G401 (cell line): Measurements from ENCODE around the gene DDX25. TPM values are rescaled to one million over a fixed set of nuclear protein-coding genes. Genes with fewer than 3 reads are reported as not detected.
A peak's percentile ranks its signal among the peaks of the same experiment; 100 is the strongest.

Source experiments
- DNase-seq: peaks from one replicate; pipeline ENCODE4 v3.0.0-alpha.2; 2015; ENCODE audit warnings: low spot score
- in situ Hi-C: cut with HindIII; loops from 2 replicates; pipeline ENCODE4 v1.10.0; 2016; ENCODE audit warnings: low sequenced_read_pairs, mixed read lengths
- total RNA-seq: library from RNA; depleted of rRNA; stranded (reverse); fragments of >200 nt; shearing (Covaris generic); gene quantifications from 2 replicates; pipeline ENCODE4 v1.2.3, GENCODE V29; 2014

The DDX25 gene
- total RNA-seq, 1 experiment from 2014 or later = not detected

DNA sequence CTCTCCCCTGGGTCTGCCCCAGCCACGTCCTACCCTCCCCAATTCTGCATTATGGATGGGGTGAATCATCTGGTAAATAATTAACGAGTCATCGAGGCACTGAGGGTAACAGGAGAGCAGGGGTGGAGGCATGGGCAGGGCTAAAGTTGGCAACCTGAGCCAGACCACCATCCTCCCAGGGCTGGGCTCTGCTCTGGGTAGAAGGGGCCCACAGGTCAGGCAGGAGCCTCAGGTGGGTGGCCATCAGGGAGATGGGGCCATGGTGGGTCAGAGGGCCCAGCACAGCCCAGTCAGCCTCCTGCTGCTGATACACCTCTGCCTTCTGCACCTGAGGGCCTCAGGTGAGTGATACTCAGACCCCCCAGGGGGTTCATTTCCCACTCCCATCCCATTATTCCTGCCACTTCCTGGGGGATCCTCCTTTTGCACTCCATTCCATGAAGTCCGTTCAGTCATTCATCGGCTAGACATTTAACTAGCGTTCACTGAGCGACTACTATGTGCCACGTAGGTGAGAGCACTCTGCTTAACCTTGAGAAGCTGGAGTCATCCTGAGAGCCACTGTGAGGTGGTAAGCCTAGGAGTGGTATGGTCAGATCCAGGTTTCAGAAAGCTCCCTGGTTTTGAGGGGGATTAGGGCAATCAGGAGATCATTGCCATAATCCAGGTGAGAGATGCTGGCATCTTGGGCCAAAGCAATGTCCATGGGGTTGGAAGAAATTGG, 41.7 kb downstream of the DDX25 start, which contains the start of gene VSIG10L2:
Gene VSIG10L2 (plus strand): TSS at position 248 of the 724 bp plus-strand sequence. CDS start 12 bp downstream, at position 260.
- no peak for DNase-seq
- in situ Hi-C loops = loop anchor here (25.0 kb wide), 1 partner anchor 266 kb away; the partner anchor contains the start of genes FAM118B and RPUSD4

DNA sequence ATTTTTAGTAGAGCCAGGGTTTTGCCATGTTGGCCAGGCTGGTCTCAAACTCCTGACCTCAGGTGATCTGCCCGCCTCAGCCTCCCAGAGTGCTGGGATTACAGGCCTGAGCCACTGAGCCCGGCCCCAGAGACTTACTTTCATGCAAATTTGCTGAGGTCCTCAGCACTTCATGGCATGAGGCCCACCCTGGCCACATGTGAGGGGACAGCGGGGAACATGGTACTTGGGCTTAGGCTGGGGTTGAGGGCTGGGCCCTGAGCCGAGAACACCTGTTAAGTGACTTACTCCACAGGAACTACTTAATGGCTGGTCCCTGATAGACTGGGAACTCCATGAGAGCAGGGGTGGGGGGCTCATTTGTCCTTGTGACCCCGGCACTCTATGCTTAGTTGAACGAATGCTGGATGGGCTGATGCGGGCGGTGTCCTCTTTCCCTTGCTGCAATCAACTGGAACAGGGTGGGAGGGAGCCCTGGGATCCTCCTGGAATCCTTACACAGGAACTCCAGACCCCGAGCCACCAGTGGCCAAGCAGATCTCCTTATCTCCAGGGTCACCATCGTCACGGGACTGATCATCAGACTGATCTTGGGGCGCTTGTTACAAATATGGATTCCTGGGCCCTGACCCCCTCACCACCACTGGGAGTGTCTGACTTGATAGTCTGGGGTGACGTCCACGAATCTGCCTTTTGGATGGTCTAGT, 42.6 kb downstream of the DDX25 start:
- no peak for DNase-seq
- in situ Hi-C loops = loop anchor here (25.0 kb wide), 1 partner anchor 265 kb away; the partner anchor contains the start of genes FAM118B and RPUSD4

DNA sequence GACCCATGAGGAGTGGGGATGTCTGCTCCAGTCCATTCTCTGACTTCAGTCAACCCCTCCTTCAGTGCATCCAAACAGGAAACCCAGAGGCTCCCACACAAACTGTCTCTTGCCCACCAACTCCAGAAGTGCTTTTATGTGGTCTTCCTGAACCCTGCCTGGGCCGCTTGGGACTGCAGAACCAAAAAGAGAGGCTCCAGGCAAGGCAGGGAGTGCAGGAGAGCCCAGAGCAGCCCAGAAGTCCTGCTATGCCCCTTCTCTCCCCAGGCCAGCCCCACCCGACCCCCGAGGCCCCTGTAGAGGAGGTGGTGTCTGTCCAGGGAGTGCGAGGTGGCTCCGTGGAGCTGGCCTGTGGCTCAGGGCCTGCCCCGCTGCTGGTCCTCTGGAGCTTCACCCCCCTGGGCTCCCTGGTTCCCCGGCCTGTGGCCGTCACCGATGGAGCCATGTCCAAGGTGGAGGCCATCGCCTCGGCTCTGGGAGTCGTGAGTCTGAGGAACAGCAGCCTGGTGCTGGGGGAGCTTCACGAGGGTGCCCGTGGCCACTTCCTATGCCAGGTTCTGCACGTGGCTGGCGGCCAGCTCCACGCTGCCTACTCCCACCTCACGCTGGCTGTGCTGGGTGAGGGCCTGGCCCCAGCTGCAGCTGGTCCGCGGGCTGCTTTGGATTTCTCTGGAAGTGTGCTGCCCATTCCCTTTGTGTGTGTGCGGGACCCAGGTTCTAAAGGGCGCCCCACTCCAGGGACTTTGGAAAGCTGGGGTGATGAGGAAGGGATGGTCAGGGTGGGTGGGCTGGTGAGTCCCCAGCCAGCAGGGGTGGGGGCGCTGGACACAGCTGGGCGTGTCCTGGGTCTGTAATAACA, 43.3 kb downstream of the DDX25 start:
- in situ Hi-C loops = loop anchor here (25.0 kb wide), 1 partner anchor 265 kb away; the partner anchor contains the start of genes FAM118B and RPUSD4
- DNase-seq = no peak

DNA sequence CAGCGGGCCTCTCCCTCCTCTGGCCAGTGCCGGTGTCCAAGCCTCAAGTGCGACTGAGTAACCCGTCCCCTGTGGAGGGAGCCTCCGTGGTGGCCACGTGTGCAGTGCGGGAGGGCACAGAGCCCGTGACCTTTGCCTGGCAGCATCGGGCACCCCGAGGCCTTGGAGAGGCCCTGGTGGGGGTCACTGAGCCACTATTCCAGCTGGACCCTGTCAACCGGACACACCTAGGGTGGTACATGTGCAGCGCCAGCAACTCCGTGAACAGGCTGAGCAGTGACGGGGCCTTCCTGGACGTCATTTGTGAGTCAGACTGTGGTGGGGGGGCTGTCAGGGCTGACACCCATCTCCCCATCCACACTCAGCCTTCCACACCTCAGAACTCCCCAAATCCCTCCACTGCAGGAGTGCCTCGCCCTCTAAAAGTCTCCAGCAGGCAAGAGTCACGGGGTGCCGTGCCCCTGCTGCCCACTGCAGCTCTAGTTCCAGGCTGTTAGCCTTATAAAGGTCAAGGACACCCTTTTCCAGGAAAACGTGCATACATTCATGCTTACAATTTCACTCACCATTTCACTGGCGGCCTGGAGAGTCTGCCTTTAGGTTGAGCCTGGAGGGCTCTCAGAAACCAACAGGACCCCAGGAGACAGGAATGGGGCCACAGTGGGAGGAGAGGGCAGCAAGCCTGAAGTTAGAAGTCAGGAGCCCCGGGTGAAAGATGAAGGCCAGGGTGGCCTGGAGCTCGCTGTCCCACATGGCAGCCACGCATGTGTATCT, 44.2 kb downstream of the DDX25 start:
- in situ Hi-C loops = loop anchor here (25.0 kb wide), 1 partner anchor 264 kb away; the partner anchor contains the start of genes FAM118B and RPUSD4
- no peak for DNase-seq

DNA sequence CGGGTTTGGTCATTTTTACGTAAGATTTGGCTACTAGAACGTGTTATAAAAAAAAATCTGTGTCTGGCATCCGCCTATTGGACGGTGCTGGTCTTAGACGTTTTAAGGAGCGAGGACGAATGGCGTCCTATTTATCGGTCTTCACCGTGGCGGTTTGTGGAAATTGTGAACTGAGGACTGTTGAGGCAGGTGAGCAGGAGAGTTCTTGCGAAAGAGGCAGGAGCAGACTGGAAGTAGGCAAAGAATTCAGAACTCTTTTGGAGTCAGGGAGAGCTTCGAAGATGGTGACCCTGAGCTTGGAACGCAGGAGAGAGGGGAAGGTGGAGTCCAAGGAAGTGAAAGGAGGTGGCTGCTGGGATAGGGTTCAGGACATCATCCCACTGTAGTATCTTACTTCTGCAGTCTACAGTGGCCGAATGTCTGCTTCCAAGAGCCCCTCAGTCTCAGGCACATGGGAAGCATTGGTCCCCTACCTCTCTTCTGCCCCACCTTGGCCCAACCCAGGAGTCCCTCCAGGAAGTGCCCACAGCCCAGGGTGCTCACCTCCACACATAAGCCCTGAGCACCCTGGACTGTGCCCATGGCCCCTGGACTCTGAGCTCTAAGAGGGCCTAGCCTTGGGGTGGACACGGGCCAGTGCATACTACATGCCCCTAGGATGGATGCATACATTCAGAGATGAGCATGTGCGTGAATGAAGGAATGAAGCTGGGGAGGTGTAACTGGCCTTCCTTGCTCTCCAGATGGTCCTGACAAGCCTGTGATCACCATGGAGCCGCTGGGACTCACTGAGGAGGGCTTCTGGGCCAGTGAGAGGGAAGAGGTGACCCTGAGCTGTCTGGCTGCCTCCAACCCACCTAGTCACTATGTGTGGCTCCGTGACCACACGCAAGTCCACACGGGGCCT, 45.2 kb downstream of the DDX25 start:
- in situ Hi-C loops = loop anchor here (25.0 kb wide), 1 partner anchor 263 kb away; the partner anchor contains the start of genes FAM118B and RPUSD4
- no peak for DNase-seq

DNA sequence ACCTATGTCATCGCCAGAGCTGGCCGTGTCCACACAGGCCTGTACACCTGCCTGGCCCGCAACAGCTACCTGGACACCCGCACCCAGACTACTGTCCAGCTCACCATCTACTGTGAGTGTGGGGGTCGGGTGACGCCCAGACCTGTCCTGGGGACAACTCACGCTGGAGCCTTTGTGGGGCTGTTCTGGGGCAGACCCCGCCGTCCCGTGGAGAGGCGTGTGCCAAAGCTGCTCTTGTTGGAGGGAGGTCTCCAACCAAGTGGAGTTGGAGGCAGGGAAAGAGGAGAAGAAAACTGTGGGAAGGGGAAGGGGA, 45.8 kb downstream of the DDX25 start:
- in situ Hi-C loops = no loop called here
- DNase-seq = no peak

DNA sequence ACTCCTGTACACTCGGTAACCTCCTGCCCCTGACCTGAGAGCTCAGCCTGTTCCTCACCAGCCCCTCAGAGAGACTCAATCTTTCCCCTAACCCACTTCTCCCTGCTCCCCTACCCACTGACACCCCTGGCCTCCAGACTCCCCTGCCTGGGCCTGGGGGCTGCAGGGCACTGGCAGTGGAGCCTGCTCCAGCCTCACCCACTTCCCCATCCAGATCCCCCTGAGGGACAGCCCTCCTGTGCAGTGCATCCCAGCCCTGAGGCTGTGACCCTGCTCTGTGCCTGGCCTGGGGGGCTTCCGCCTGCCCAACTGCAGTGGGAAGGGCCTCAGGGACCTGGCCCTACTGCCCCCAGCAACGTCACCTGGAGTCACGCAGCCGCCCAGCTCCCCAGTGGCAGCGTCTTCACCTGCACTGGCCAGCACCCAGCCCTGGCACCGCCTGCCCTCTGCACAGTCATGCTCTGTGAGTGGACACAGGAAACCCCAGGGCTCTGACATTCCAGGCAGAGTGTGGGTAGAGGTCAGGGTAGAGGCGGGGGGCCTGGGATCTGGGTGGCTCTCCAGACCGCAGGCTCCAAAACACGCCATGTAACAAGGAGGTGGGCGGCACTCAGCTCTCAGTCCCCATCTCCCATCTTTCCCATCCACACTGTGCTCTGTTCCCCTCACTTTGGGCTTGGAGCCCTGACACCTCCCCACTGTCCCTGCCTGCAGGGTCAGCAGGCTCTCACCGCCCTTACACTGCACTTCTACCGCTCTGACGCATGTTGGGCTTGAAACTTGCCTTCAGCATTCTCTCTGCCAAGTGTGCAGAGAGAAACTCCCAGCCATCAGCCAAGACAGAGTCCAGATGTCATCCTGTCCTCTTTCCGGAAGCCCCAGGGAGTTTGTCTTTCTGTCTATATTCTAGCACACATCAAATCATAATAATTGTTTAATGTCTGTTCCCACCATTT, 46.7 kb downstream of the DDX25 start:
- in situ Hi-C loops = no loop called here
- DNase-seq = peak; percentile 31

DNA sequence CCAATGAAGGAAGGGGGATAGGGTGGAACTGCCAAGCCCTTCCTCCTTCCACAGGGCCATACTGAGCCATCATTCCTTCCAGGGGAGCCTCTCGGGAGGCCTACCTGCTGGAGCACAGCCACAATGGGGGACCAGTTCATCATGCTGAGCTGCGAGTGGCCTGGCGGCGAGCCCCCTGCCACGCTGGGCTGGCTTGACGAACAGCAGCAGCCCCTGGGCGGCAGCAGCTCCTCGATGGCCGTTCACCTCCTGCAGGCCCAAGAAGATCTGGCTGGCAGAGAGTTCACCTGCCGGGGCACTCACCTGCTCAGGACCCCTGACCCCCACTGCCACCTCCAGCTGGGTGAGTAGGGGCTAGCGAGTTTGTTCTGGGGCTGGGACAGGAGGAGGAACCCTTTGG, 47.4 kb downstream of the DDX25 start:
- in situ Hi-C loops = no loop called here
- DNase-seq = no peak

DNA sequence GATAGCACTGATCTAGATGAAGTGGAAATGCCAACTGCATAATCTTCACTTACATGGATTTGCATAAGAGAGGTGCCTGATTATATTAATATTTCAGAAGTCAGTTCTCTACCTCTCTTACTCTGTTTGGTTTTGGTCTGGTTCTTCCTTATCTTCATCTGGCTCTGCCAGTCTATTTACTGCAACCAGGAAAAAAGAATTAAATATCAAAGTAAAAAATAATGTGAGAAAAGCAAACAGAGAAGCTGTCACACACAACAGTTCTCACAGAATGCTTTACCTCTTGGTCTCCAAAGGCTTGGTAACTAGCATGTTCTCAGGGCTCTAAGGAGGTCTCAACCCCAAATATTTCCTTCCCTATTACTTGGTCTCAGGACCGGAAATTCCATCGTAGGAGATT, 48.3 kb downstream of the DDX25 start:
- no peak for DNase-seq
- in situ Hi-C loops = no loop called here

DNA sequence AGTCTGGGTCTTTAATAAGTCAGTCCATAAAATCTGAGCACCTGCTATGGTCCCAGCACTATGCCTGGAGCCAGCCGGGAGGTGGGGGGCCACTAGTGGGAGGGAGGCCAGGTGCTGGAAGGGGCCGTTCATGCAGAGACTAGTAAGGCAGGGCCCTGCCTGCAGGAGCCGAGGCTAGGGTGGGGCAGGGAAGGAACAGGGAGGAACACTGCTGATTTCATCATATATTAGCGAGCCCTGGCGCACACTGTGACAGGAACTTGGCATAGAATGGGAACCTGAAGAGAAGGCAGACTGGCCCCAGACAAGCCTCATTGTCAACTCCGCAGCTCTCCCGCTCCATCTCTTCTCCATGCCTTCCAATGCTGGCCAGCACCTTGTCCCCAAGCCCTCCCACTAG, 48.7 kb downstream of the DDX25 start:
- DNase-seq = peak; percentile 94
- in situ Hi-C loops = no loop called here

DNA sequence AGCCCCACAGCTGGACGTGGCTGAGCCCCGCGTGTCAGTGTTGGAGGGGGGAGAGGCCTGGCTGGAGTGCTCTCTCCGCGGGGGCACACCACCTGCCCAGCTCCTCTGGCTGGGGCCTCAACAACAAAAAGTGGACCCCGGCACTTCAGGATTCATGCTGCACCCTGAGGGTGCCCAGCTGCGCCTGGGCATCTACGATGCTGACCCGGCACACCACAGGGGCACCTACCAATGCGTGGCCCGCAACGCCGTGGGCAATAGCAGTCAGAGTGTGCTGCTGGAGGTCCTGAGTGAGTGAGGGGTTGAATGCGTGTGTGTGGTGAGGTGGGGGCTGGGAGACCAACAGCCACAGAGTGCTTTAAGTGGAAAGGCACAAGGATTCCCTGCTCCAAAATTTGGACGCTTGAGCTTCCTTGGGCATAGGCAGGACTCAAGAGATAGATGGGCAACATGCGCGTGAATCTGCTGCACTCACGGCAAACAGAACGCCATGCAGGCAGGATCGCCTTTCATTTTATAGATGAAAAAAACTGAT, 49.2 kb downstream of the DDX25 start:
- in situ Hi-C loops = no loop called here
- DNase-seq = peak; percentile 31

DNA sequence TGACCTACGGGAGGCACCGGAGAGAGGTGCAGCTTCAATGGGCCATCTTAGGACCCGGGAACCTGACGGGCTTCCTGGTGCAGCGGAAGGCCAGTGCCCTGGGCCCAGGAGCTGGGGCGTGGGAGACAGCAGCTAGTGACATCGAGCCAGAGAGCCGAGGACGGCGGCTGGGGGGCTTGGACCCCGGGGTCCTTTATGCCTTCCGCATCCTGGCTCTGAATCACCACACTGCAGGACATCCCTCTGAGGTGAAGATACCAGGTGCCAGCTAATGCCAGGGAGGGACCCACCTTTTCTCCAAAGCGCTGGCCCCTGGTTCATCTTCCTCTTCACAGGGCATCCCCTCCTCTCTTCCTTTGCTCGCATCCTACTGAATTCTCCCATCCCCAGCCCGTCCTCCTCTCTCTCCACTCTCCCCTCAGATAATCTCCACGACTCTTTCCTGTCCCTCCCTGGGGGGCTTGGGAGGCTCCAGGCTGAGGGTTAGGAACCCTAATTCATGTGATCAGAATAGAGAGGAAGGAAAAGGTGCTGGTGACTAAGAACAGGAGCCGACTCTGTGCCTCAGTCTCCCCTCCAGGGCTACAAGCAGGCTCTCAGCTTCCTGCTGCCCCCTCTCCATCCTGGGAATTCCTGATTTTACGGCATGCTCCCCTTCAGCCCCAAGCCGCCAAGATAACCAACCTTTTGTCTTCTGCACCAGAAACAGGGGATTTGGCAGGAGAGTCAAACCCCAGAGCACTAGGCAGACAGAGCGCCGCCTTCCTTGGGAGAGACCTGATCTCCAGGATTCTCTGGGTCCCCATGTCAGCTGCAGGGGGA, 50.0 kb downstream of the DDX25 start:
- DNase-seq = no peak
- in situ Hi-C loops = no loop called here

DNA sequence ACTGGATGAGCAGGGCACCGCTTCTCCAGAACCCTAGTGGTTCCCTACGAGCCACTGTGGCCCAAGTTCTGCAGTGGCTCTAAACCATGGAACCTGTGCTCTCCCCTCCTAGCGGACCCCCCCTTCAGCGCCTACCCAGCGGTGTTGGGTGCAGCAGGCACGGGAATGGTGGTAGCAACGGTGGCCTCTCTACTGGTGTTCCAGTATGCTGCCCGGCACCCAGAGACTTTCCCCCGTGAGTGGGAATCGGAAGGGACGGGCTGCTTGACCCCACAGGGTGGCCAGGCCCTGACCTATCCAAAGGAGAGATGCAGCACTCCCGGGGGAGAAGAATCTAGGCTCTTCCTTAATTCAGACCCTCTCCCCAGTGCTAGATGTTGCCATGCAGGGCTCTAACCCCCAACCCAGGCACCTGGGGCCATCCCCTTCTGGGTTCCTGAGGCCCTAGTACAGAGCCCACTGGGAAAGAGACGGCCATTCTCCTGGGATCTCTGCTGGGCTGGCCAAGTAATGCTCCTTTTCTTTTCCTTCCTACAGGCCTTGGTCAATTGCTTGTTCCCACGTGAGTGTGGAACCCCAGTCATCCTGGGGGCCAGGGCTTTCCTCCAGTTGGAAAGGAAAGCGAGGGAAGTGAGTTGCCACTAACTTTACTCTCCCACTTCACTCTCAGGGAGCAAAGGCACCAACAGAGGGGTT, 50.8 kb downstream of the DDX25 start:
- no peak for DNase-seq
- in situ Hi-C loops = no loop called here

DNA sequence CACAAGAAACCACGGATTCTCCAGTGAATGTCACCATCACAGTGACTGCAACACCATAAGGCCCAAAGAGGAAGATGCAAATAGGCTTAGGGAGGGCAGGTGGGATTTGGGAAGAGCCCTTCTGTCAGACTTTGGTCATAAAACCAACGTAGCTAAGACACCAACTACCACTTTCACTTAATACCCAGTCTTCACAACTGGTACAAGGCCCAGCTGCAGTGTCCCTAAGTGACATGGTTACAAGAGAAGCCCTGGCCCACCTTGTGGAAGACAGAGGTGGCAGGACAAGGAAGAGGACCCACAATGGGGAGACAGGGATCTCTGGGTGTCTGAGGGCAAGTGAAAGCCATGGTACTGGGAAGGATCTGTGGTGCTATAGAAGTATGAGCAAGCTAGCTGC, 51.5 kb downstream of the DDX25 start:
- in situ Hi-C loops = no loop called here

More for the DNA sequence above, 51.5 kb downstream of the DDX25 start:
- DNase-seq = no peak
